Activated effector memory CD4-positive, alpha-beta T cell treated with Interleukin-2 at 50 U/mL for 16 hours (primary cell): ENCODE results near the gene NELL2.

Experiments used
- DNase-seq: peaks from one replicate; pipeline ENCODE4 v3.0.0-alpha.2; 2020

The NELL2 gene

GRCh38 chr12:44589697-44590096, 286.4 kb downstream of the NELL2 start:
- no peak for DNase-seq

- no peak for DNase-seq
Measured at GRCh38 chr12:44588651-44589050, 287.5 kb downstream of the NELL2 start.

GRCh38 chr12:44584625-44585024, 291.5 kb downstream of the NELL2 start:
- DNase-seq = no peak

- DNase-seq = no peak
Measured at GRCh38 chr12:44582521-44582920, 293.6 kb downstream of the NELL2 start.

- DNase-seq = no peak
Measured at GRCh38 chr12:44581642-44582242, 294.4 kb downstream of the NELL2 start.

GRCh38 chr12:44574586-44574985, 301.5 kb downstream of the NELL2 start:
- DNase-seq = no peak

GRCh38 chr12:44573723-44574122, 302.4 kb downstream of the NELL2 start:
- DNase-seq = no peak

- no peak for DNase-seq
Measured at GRCh38 chr12:44571006-44571550, 305.0 kb downstream of the NELL2 start.

- no peak for DNase-seq
Measured at GRCh38 chr12:44570036-44570583, 306.0 kb downstream of the NELL2 start.

- no peak for DNase-seq
Measured at GRCh38 chr12:44565163-44565562, 311.0 kb downstream of the NELL2 start.

GRCh38 chr12:44563486-44563885, 312.6 kb downstream of the NELL2 start:
- DNase-seq = no peak

GRCh38 chr12:44558340-44559100, 317.6 kb downstream of the NELL2 start:
- DNase-seq = no peak

GRCh38 chr12:44555454-44555853, 320.7 kb downstream of the NELL2 start:
- no peak for DNase-seq

- no peak for DNase-seq
Measured at GRCh38 chr12:44551631-44552030, 324.5 kb downstream of the NELL2 start.

GRCh38 chr12:44550377-44550776, 325.7 kb downstream of the NELL2 start:
- DNase-seq = no peak

GRCh38 chr12:44546060-44546459, 330.1 kb downstream of the NELL2 start:
- no peak for DNase-seq

- DNase-seq = no peak
Measured at GRCh38 chr12:44544018-44544417, 332.1 kb downstream of the NELL2 start.

- no peak for DNase-seq
Measured at GRCh38 chr12:44542716-44543115, 333.4 kb downstream of the NELL2 start.

- no peak for DNase-seq
Measured at GRCh38 chr12:44537354-44537753, 338.8 kb downstream of the NELL2 start.

GRCh38 chr12:44532940-44533339, 343.2 kb downstream of the NELL2 start:
- DNase-seq = no peak

GRCh38 chr12:44531320-44531971, 344.7 kb downstream of the NELL2 start:
- DNase-seq = no peak

- DNase-seq = no peak
Measured at GRCh38 chr12:44526655-44527182, 349.4 kb downstream of the NELL2 start.
